GM13976 (cell line): ENCODE results near the gene SRSF1.

Experiments
- DNase-seq: peaks from one replicate; pipeline ENCODE4 v3.0.0; 2012; ENCODE audit warnings: low spot score
- in situ Hi-C: fragments of 300-500 bp; cut with MboI; formaldehyde crosslinking; loops from one replicate; pipeline ENCODE4 v1.12.0; 2022; ENCODE audit warnings: low sequenced_read_pairs, mixed read lengths, inconsistent platforms; ENCODE audit not compliant: unreplicated experiment
- TF ChIP-seq, protein P1 (sequence below): IDR thresholded peaks from 2 replicates; pipeline ENCODE4 v1.5.1; 2012; ENCODE audit warnings: borderline replicate concordance, mild to moderate bottlenecking; ENCODE audit not compliant: insufficient read depth; ENCODE audit errors: extremely low read depth, missing control alignments, control extremely low read depth

SRSF1 gene

GRCh38 chr17:57984936-57985674 is 21.9 kb downstream of the SRSF1 start:
- no peak for DNase-seq
- in situ Hi-C loops = no loop called here
- TF ChIP-seq, protein P1, sequence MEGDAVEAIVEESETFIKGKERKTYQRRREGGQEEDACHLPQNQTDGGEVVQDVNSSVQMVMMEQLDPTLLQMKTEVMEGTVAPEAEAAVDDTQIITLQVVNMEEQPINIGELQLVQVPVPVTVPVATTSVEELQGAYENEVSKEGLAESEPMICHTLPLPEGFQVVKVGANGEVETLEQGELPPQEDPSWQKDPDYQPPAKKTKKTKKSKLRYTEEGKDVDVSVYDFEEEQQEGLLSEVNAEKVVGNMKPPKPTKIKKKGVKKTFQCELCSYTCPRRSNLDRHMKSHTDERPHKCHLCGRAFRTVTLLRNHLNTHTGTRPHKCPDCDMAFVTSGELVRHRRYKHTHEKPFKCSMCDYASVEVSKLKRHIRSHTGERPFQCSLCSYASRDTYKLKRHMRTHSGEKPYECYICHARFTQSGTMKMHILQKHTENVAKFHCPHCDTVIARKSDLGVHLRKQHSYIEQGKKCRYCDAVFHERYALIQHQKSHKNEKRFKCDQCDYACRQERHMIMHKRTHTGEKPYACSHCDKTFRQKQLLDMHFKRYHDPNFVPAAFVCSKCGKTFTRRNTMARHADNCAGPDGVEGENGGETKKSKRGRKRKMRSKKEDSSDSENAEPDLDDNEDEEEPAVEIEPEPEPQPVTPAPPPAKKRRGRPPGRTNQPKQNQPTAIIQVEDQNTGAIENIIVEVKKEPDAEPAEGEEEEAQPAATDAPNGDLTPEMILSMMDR = no peak

DNA sequence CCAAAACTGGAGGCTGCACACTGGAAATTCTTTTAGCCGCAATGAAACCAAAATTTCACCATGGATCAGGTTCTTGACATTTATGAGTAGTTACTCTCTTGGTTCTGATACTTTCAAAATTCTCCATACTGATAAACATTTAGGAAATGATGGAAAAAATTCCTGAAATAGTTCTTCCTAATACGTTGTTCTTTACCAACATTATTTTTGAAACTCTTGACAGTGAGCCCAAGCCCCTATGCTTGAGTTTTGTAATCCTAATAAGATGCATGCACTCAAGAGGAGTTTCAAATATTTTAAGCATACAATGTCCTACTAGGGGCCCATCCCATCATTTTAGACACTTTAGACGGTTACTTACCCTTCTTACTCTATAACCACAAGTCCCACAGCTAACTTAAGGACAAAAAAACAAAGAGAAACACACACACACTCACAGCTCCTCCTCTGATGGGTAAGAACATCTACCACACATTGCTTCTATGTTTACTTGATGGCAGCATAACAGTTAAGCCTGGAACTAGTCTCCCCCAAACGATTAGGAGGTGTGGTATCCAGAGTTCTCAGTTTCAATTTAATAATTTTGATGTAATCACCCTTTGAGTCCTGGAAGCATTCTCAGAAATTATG is 22.7 kb downstream of the SRSF1 start:
- in situ Hi-C loops = no loop called here

DNA sequence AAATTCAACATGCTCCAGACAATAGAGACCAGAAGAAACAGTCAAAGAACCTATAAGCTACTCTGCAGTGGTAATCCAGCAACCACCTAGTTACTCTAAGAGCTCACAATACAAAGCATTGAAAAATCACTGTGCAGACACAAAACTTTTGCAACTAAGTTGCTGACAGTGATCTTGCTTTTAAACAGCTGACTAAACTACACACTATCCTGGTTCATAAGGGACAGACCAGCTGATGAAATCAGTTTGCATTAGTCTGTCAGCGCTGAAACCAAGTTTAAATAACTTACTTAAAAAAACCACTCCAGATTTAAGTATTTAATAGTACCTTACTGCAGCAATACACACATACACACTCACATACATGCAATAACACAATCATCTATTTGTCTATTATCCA is 23.6 kb downstream of the SRSF1 start:
- in situ Hi-C loops = no loop called here
- DNase-seq = no peak
- TF ChIP-seq, protein P1 = no peak

More for the DNA sequence above, 22.7 kb downstream of the SRSF1 start:
- DNase-seq = no peak
- TF ChIP-seq, protein P1 = no peak

- in situ Hi-C loops = no loop called here
- TF ChIP-seq, protein P1 = no peak
- DNase-seq = no peak
Measured at GRCh38 chr17:57982452-57983170, 24.4 kb downstream of the SRSF1 start.

GRCh38 chr17:57980522-57980921 is 26.5 kb downstream of the SRSF1 start:
- in situ Hi-C loops = no loop called here
- no peak for DNase-seq
- TF ChIP-seq, protein P1 = no peak

- in situ Hi-C loops = no loop called here
- no peak for DNase-seq
- TF ChIP-seq, protein P1 = no peak
Measured at GRCh38 chr17:57979076-57979475, 28.0 kb downstream of the SRSF1 start.
